ENCODE measurements around the gene WDR62. TPM values are rescaled to one million over a fixed set of nuclear protein-coding genes. Genes with fewer than 3 reads are reported as not detected.
"Not testable (repeated sequence)": the region's sequence is repeated elsewhere in the genome, so short reads cannot be mapped to it uniquely, and the experiment has no call there.

The WDR62 gene
- total RNA-seq, 1 donor from 2014 or later = 4.3 TPM

DNA sequence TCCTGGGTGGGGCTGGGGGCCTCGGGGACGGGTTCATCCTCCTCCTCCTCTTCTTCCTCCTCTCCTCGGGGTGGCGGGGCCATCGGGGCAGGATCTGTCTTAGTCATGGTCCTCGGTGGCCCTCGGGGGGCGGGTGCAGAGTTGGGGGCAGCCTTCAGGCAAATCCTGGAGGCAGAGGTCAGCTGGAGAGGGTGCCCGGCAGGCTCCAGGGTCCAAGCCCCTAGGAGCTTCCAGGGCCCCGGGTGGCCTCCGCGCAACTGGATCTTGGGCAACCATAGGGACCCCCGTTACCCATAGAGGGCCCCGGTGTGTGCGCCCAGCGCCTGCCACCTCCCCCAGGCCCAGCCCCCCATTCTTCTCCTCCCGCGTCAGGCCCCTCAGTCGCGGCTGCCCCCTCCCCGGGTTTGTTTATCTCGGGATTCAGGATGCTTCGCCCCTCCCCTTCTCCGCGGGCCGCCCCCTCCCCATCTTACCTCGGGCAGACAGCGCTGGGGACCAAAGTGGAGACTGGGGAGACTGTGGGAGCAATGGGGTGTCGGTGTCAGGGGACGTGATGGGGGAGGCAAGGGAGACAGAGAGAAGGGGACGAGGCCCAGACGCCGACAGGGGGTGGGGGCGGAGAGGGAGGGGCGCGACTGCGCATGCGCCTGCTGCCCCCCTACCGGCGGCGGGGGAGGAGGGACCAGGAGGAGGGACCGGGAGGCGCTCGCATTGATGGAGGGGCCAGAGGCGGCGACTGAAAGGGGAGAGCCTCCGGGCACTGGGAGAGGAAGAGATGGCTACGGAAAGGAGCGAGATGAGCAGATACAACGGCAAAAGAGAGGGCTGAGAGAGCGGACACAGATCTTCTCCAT is 22.2 kb upstream of the WDR62 start, which contains the start of gene CLIP3:
Gene CLIP3 (minus strand): TSS at position 623 of the 854 bp plus-strand sequence. CDS start 516 bp downstream, at position 107.
- peak; percentile 86 for DNase-seq

GRCh38 chr19:36040495-36040894 is 14.2 kb upstream of the WDR62 start:
- DNase-seq = no peak

- not testable (repeated sequence) for DNase-seq
Measured at GRCh38 chr19:36041092-36041491, 13.6 kb upstream of the WDR62 start.

DNA sequence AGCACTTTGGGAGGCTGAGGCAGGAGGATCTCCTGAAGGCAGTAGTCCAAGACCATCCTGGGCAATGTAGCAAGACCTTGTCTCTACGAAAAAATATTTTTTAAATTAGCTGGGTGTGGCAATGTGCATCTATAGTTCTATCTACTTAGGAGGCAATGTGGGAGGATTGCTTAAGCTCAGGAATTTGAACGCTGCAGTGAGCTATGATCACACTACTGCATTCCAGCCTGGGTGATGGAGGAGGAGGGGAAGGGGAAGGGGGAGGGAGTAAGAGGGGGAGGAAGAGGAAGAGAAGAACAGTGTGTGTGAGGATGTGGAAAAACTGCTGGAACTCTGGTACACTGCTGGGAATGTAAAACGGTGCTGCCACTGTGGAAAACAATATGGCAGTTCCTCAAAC is 12.9 kb upstream of the WDR62 start:
- DNase-seq = no peak

- DNase-seq = no peak
Measured at GRCh38 chr19:36043952-36044351, 10.7 kb upstream of the WDR62 start.

DNA sequence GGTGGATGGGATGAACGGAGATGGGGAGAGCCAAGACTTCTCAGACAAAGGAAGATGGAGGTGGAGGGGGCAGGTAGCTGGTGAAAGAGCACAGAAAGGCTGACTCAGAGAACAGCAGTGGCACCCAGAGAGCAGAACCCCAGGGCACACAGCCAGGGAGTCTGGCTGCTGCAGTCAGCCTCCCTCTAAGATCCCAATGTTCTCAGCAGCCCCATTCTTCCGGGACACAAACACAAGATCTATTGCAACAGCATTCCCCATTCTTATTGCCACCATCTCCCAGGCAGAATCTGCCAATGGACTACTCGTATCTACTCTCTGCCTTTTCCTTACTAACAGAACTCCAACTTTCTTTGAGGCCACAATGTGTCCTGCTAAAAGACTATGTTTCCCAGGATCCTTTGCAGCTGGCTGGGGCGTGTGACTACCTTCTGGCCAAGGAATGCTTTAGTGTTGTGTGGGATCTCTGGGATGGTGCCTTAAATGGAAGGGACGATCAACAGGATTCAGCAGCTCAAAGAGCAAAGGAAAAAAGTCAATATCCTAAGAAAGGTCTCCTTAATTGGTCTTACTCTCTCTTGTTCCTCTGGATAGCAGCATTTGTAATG is 8.2 kb upstream of the WDR62 start:
- DNase-seq = no peak

DNA sequence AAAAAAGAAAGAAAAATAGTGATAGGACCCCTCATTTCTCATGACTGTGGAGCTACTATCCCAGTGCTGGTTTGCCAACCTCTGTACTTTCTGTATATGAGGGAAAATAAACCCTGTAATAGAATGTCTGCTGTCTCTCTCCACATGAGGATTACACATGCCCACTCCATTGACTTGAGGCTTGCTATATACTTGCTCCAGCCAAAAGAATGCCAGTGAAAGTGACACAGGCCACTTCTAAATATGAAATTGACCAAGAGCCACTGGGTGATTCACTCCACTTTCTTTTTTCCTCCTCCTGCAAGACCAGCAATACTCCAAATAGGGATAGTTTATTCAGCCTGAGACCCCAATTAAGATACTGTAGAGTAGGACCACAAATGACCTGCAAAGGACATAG is 6.9 kb upstream of the WDR62 start:
- DNase-seq = no peak

GRCh38 chr19:36049080-36049698 is 5.5 kb upstream of the WDR62 start:
- DNase-seq = no peak

DNA sequence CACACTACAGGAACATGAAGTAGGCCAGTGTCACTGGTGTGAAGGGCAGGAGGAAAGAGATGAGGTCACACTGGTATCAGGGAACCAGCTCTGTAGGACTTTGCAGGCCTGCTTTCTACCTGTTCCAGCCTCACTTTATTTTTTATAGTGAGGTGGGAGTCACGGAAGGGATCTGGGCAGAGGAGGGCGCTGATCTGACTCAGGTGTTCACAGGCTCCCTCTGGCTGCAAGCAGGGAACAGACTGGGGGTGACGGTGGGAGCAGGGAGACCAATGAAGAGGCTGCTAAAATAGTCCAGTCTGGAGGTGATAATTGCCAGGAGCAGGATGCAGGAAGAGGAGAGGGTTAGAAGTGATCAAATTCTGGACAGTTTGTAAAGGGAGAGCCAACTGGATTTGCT is 3.5 kb upstream of the WDR62 start:
- no peak for DNase-seq

GRCh38 chr19:36051637-36052036 is 3.1 kb upstream of the WDR62 start:
- DNase-seq = no peak

DNA sequence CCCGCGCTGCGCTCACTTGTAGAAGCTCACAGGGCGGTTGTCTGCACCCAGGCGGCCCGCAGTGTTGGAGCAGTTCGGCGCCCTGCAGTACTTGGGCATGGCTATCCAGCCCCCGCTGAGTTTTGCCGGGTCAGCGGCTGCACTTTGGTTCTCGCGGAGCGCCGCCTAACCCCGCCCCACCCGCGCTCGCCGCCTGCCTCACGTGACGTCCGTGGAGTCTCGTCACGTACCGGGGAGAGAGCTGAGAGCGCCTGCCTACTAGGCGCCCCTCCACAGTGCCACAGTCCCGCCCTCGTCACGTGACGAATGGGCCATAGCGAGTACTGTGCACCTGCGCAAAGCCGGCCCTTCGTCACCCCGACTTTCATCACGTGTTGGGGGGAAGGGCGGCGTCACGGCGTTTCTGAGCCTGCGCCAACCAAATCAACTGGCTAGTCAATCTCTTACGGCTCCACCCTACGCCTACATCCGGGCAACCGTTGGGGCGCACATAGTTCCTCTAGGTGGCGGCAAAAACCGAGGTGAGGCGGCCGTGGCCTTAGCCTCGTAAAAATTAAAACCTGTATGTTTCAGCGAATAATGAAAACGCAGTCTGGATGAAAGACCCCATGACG is 471 bp upstream of the WDR62 start, which contains the start of gene THAP8:
Gene THAP8 (minus strand): TSS at position 167 of the 614 bp plus-strand sequence. CDS start 68 bp downstream, at position 99.
- DNase-seq = peak; percentile 100

DNA sequence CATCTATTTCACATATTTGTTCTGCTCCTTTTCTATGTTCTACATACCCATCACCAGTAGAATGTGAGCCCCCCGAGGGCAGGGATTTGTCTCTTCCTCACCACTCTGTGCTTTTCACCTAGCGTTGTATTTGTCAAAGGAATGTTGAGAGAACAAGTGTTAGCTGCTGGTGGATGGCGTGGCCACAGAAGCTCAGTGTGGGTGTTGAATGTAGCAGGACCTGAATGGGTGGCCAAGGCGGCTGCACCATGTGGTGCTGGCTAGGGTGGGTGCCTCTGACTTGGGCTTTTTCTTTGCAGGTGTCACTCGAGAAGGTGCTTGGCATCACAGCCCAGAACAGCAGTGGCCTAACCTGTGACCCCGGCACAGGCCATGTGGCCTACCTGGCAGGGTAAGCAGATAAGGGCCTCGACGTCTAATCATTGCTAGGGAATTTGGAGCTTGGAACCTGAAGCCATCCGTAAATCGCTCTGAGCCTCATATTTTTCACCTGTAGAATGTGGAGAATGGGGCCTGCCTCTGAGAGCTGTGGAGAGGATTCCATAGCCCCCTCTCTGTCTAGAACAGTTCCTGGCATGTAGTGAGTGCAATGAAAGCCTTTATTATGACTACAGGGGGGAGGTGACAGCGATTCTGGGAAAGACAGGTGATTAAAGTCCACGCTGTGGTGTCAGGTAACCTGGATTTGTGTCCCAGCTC is 3.9 kb downstream of the WDR62 start:
- peak; percentile 64 for DNase-seq

- peak; percentile 62 for DNase-seq
Measured at GRCh38 chr19:36059180-36059910, 4.6 kb downstream of the WDR62 start.

DNA sequence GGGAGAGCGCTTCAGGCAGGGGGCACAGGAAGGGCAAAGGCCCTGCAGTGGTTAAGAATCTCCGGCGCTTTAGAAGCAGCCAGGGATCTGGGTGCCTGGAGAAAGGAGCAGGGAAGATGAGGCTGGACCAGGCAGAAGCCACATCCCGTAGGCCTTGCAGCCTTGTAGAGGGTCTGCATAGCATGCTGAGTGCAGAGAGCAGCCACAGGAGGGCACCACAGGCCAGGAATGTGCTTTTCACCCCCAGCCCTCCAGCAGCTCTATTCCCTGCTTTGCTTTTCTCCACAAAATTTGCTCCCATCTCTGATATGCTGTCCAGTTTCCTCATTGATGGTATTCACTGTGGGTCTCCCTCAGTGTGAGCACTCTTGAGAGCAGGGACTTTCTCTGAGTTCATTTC is 5.7 kb downstream of the WDR62 start:
- peak; percentile 37 for DNase-seq

GRCh38 chr19:36061367-36061766 is 6.7 kb downstream of the WDR62 start:
- DNase-seq = no peak

GRCh38 chr19:36064826-36065225 is 10.1 kb downstream of the WDR62 start:
- no peak for DNase-seq

- DNase-seq = no peak
Measured at GRCh38 chr19:36067681-36068080, 13.0 kb downstream of the WDR62 start.

DNA sequence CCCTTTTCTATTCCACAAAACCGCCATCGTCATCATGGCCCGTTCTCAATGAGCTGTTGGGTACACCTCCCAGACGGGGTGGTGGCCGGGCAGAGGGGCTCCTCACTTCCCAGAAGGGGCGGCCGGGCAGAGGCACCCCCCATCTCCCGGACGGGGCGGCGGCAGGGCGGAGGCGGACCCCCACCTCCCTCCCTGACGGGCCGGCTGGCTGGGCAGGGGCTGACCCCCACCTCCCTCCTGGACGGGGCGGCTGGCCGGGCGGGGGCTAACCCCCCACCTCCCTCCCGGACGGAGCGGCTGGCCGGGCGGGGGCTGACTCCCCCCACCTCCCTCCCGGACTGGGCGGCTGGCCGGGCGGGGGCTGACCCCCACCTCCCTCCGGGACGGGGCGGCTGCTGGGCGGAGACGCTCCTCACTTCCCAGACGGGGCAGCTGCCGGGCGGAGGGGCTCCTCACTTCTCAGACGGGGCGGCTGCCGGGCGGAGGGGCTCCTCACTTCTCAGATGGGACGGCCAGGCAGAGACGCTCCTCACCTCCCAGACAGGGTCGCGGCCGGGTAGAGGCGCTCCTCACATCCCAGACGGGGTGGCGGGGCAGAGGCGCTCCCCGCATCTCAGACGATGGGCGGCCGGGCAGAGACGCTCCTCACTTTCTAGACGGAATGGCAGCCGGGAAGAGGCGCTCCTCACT is 14.3 kb downstream of the WDR62 start:
- not testable (repeated sequence) for DNase-seq

GRCh38 chr19:36072081-36072480 is 17.4 kb downstream of the WDR62 start:
- DNase-seq = no peak

- DNase-seq = no peak
Measured at GRCh38 chr19:36073121-36073876, 18.6 kb downstream of the WDR62 start.
